T-helper 2 cell (primary cell): ENCODE data around the gene DGAT2L6.
A peak's percentile ranks its signal among the peaks of the same experiment; 100 is the strongest.
"Not testable (repeated sequence)": the region's sequence is repeated elsewhere in the genome, so short reads cannot be mapped to it uniquely, and the experiment has no call there.

Experiments
- DNase-seq, 5 experiments: peaks; one replicate each; pipeline versions ENCODE4 v3.0.0 to v3.0.0-alpha.2; 2012 to 2022

DGAT2L6 gene

DNA sequence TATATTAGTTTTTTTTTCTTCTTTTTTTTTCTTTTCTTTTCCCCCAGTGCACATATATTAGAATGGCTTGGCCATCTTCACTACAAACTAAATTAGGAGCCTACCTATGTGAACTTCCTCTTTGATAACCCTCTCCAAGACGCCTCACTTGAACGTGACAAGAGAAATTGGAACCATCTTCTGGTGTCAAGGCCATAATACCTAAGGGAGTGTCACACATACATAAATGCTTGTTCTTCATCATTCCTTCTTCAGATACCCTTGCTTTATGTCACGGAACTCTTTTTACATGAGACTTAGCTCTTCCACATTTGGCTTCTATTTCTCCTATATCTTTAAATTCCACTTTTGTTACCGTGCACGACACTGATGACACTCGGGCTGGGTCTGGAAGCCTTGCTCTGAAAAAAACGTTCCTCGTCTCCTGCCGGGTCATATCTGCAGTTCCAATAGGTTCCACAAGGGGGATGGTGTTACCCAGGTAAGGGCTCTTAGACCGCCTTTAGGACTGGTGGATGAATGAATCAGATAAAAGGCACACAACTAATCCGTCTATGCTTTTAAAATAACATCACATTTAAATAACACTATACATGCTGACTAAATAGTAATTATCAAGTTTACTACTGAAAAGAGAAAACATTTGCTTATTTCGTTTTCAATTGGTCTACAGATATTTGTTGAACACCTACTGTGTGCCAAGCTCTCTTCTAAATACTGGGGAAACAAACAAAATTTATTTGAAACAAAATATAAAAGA lies 19.9 kb downstream of the DGAT2L6 start:
- peak in 4 of 5 experiments; percentile 33 to 69 (median 37) for DNase-seq

DNA sequence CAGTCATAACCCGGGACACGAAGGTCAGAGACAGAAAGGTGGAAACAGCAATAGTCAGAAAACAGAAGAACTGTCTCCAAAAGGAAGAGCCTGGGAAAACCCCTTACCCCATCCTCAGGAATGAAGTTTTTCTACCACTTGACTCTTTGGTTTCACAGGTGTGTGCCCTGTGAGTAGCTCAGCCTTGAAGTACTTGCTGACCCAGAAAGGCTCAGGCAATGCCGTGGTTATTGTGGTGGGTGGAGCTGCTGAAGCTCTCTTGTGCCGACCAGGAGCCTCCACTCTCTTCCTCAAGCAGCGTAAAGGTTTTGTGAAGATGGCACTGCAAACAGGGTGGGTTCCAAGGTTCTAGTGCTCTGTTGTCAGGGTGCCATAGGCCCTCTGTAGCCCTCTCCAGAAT lies 24.4 kb downstream of the DGAT2L6 start:
- peak in 1 of 5 experiments; percentile 26 for DNase-seq

- no peak for DNase-seq
Measured at GRCh38 chrX:70208479-70208878, 31.2 kb downstream of the DGAT2L6 start.

DNA sequence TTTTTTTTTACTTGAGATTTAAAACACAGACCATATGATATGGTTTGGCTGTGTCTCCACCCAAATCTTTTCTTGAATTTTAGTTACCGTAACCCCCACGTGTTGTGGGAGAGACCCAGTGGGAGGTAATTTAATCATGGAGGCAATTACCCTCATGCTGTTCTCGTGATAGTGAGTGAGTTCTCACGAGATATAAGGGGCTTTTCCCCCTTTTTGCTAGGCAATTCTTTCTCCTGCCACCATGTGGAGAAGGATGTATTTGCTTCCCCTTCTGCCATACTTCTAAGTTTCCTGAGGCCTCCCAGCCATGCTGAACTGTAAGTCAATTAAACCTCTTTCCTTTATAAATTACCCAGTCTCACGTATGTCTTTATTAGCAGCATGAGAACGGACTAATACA lies 32.3 kb downstream of the DGAT2L6 start:
- not testable (repeated sequence) for DNase-seq

- peak in 1 of 5 experiments; percentile 3 for DNase-seq
Measured at GRCh38 chrX:70219938-70220764, 42.9 kb downstream of the DGAT2L6 start.

GRCh38 chrX:70226048-70226447 lies 48.8 kb downstream of the DGAT2L6 start:
- no peak for DNase-seq

DNA sequence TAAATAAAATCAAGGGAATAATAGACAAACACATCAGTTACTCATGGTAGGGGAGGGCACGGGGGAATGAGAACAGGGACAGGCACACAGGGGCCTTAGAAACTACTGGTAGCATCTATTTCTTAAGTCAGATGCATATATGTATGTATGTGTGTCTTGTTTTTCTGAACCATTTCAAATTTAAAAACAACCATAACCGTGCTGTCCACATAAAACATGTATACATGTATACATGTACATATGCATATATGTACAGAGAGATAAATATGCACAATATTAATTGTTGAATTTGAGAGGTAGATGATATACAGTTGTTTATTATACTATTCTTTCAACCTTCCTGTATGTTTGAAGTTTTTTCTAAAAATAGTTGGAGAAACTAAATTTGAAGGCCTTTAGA lies 49.4 kb downstream of the DGAT2L6 start:
- DNase-seq: no peak

GRCh38 chrX:70231666-70232065 lies 54.4 kb downstream of the DGAT2L6 start:
- DNase-seq: no peak

DNA sequence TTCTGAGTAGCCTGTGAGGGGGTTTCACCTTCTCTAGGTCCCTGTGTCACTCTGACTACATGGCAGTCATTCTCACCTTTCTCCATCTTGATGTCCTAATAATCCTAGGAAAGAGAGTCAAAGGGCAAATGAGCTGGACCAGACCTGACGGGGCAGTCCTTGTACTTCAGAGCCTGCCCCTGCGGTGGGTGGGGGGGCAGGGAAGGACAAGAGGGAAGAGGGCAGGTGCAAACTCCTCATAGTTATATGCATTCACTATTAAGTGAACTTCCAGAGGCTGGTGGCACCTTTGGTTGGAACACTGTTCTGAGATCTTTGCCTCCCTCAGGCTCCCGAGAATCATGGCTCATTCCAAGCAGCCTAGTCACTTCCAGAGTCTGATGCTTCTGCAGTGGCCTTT lies 57.1 kb downstream of the DGAT2L6 start, which contains the start of gene AWAT1:
Gene AWAT1 (plus strand): TSS at position 301 of the 400 bp plus-strand sequence. CDS start 41 bp downstream, at position 342.
- no peak for DNase-seq

DNA sequence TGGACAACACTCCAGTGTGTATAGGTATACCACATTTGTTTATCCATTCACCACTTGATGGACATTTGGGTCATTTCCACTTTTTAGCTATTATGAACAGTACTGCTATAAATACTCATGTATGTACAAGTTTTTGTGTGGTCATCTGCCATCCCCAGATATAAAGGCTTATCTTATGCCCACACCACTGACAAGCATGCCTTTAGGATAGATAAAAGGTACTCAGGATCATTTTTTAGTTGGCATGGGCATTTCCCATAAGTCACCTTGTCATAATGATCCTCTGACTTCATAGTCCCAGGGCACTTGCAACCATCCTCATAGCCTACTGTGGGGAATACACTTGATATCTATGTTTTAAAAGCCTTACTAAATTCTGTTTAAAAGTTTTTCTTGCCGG lies 63.5 kb downstream of the DGAT2L6 start:
- no peak for DNase-seq

- DNase-seq: no peak
Measured at GRCh38 chrX:70241501-70241900, 64.2 kb downstream of the DGAT2L6 start.

DNA sequence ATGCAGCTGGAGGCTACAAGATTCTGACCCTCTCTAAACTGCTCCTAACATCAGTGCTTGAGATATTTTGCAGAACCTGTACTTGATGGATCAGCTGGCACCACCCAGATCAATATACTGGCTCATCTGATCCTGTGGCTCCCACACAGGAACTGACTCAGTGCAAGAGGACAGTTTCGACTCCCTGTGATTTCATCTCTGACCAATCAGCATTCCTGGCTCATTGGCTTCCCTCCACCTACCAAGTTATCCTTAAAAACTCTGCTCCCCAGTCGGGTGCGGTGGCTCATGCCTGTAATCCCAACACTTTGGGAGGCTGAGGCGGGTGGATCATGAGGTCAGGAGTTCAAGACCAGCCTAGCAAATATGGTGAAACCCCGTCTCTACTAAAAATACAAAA lies 66.3 kb downstream of the DGAT2L6 start:
- not testable (repeated sequence) for DNase-seq

DNA sequence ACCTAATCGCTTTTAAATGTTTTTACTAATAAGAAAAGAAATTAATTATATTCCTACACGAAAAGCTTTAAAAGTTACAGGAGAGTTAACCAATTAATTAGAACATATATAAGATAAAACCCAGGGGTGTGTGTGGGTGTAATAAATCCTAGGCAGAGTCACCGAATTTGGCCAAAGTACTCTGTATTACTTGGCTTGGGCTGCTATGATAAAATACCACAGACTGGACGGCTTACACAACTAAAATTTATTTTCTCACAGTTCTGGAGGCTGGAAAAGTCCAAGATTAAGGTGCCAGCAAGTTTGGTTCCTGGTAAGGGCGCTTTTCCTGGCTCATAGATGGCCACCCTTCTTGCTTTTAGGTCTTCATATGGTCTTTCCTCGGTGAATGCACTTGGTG lies 67.6 kb downstream of the DGAT2L6 start:
- no peak for DNase-seq

DNA sequence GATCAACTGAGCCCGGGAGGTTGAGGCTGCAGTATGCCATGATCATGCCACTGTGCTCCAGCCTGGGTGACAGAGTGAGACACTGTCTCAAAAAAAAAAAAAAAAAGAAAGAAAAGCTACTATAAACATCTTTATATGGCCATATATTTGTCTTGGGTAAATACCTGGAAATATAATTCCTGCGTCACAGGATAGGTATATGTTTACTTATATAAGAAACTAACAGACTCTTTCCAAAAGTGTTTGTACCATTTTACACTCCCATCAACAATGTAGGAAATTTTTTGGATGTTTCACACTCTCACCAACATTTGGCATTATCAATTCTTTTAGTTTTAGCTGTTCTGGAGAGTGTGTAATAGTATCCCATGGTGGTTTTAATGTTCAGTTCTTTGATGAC lies 70.0 kb downstream of the DGAT2L6 start:
- no peak for DNase-seq

GRCh38 chrX:70252491-70252890 lies 75.2 kb downstream of the DGAT2L6 start:
- DNase-seq: no peak

GRCh38 chrX:70253377-70254062 lies 76.2 kb downstream of the DGAT2L6 start:
- no peak for DNase-seq

DNA sequence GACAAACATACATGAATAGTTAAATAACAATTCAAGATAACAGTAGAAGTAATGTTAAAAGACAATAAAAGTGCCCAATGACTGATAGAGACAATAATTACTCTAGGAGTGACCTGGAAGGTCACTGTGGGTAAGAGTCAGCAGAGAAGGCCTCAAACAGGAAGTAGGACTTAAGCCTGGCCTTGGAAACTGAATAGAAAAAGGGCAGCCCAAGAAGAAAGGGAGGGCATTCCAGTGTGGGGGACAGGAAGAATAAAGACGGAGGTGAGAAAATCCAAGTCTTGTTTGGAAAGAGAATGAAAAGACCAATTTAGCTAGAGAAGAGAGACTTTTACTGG lies 76.7 kb downstream of the DGAT2L6 start:
- DNase-seq: no peak

GRCh38 chrX:70254909-70255308 lies 77.6 kb downstream of the DGAT2L6 start:
- no peak for DNase-seq
